ENCODE results near the gene SLC12A1. TPM values are rescaled to one million over a fixed set of nuclear protein-coding genes. Genes with fewer than 3 reads are reported as not detected.

Gene SLC12A1
- total and polyA plus RNA-seq, 2 of the 8 experiments (the other 6 are each of a cell fraction or from before 2014, with no cell fraction given): 0.63 to 1.0 TPM

GRCh38 chr15:48177766-48178647 is 28.1 kb upstream of the SLC12A1 start, which contains the start of gene MYEF2:
Gene MYEF2, minus strand, starts transcription at chr15:48178295. Its CDS starts 58 bp downstream, at chr15:48178237.
- Histone ChIP-seq H4K8ac (ENCODE audit: extremely low read depth, insufficient read depth, low read length) (peak within 1 kb of the TSS; percentile 93; the same call in 1 of the 2 replicates), H3K4me3 (ENCODE audit: extremely low read depth in 1 of 4, insufficient read depth in 2 of 4, low read depth in 3 of 4, low read length in 4 of 4) (peak within 1 kb of the TSS; percentile 76 to 99 (median 86)), H3K79me1 (ENCODE audit: low read depth, low read length) (peaks cover 2% of the 10 kb centered on the region; the same call in 1 of the 2 replicates), H2AK5ac (ENCODE audit: low read depth, low read length) (0 out of 2 replicates have a peak within 1 kb of the TSS, but pooled peaks have one; percentile 76), H3K18ac (ENCODE audit: extremely low read depth, low read length) (no peak within 1 kb of the TSS; the same call in 1 of the 2 replicates), H3K9ac (replicated peaks in 1 of 4; ENCODE audit: extremely low read depth in 1 of 4, low read depth in 3 of 4, low read length in 3 of 4) (peak within 1 kb of the TSS; percentile 86 to 100 (median 90)), H3K23me2 (ENCODE audit: low read depth, low read length) (no peaks in the 10 kb centered on the region), H3K36me3 (ENCODE audit: control insufficient read depth in 2 of 4, insufficient read depth in 4 of 4, low read length in 3 of 4) (no peaks in the 10 kb centered on the region), H2BK5ac (ENCODE audit: low read depth, low read length) (peak within 1 kb of the TSS; percentile 67; the same call in 1 of the 2 replicates), H4K20me1 (replicated peaks in 1 of 2; ENCODE audit: control insufficient read depth in 1 of 2, insufficient read depth in 2 of 2, low read length in 2 of 2) (no peaks in the 10 kb centered on the region), H2BK20ac (ENCODE audit: low read length) (no peak within 1 kb of the TSS; the same call in 1 of the 2 replicates), H3K4ac (replicated peaks; ENCODE audit: insufficient read length, low read depth, low read length) (no peak within 1 kb of the TSS), H3K79me2 (ENCODE audit: control insufficient read depth in 1 of 2, insufficient read depth in 2 of 2, low read length in 2 of 2) (peaks cover 9 to 47% of the 10 kb centered on the region in 2 experiments; a peak in 3 of 4 replicates), H3K4me2 (ENCODE audit: insufficient read depth in 1 of 2, low read depth in 2 of 2, low read length in 2 of 2) (peak within 1 kb of the TSS; percentile 67 to 91), H3K14ac (ENCODE audit: insufficient read length) (peak within 1 kb of the TSS; percentile 42), H2BK12ac (ENCODE audit: low read depth, low read length) (no peak within 1 kb of the TSS), H3K4me1 (replicated peaks in 1 of 4; ENCODE audit: control insufficient read depth in 3 of 4, insufficient read depth in 4 of 4, low read length in 3 of 4) (peaks cover 0 to 9% (median 1%) of the 10 kb centered on the region in 4 experiments; a peak in 2 of 7 replicates), H2BK15ac (ENCODE audit: low read length) (no peak within 1 kb of the TSS), H4K91ac (replicated peaks; ENCODE audit: insufficient read length, low read length) (peak within 1 kb of the TSS; percentile 83), H3K23ac (ENCODE audit: insufficient read length) (no peak within 1 kb of the TSS), H3K56ac (replicated peaks; ENCODE audit: insufficient read length, low read depth, low read length) (peak within 1 kb of the TSS; percentile 43), H3K27me3 (replicated peaks in 1 of 4; ENCODE audit: control insufficient read depth in 3 of 4, extremely low read depth in 1 of 4, insufficient read depth in 3 of 4, low read length in 3 of 4) (no peaks in the 10 kb centered on the region), H4K5ac (ENCODE audit: insufficient read length, low read depth, low read length) (peak within 1 kb of the TSS; percentile 71), H2BK120ac (replicated peaks; ENCODE audit: low read depth, low read length) (no peak within 1 kb of the TSS), H2AFZ (ENCODE audit: low read length) (peak within 1 kb of the TSS; percentile 94), H3K27ac (ENCODE audit: low read depth, low read length) (peak within 1 kb of the TSS; percentile 86), H3K9me3 (ENCODE audit: insufficient read depth in 2 of 2, low read depth in 1 of 2, low read length in 1 of 2) (no peaks in the 10 kb centered on the region)
- ChIA-PET CTCF (ENCODE audit: partially characterized antibody) (interaction anchor here (0.6 to 0.8 kb wide), 2 partner anchors 10 to 73 kb away, joined by 3 read pairs; no protein-coding TSS in a partner anchor), POLR2A (ENCODE audit: partially characterized antibody) (interaction anchor here (0.6 to 3.1 kb wide), 14 partner anchors 9 to 238 kb away, joined by 3 to 13 read pairs (median 3); partner anchors contain the start of gene SLC24A5)
- peak; percentile 68 to 93 for DNase-seq (ENCODE audit: low read depth in 1 of 2, low spot score in 2 of 2)
- WGBS, 2 experiments (ENCODE audit: extremely low coverage in 1 of 2, insufficient coverage in 1 of 2, insufficient read length in 1 of 2, insufficient replicate concordance in 2 of 2, low coverage in 1 of 2, low lambda C conversion rate in 2 of 2, missing lambda C conversion rate in 1 of 2): 3% methylated on average over 45 of the region's 71 CpGs; no CpG with 5 or more reads in 1 of the 2 experiments
- no peak for FAIRE-seq
- TF ChIP-seq TAF7 (optimal IDR thresholded peaks at IDR 0.05; ENCODE audit: borderline replicate concordance, low read depth, low read length) (peak; percentile 82), POU5F1 (IDR thresholded peaks at IDR 0.05; ENCODE audit: low read depth, low read length) (no peak), BRCA1 (IDR thresholded peaks at IDR 0.05; ENCODE audit: low read depth, low read length) (peak; percentile 91), TAF1 (IDR thresholded peaks at IDR 0.05; ENCODE audit: low read depth, low read length) (peak; percentile 92), CTCF (IDR thresholded peaks at IDR 0.05; ENCODE audit: control extremely low read depth in 1 of 3, insufficient read depth in 1 of 3, low read depth in 1 of 3, low read length in 3 of 3) (no peak), EZH2 (IDR thresholded peaks at IDR 0.05; ENCODE audit: low read depth, low read length, severe bottlenecking) (no peak), KDM4A (IDR thresholded peaks at IDR 0.05; ENCODE audit: low read depth, low read length, severe bottlenecking) (peak; percentile 84), GTF2F1 (IDR thresholded peaks at IDR 0.05; ENCODE audit: borderline replicate concordance, low read depth, low read length) (peak; percentile 70; the same call in 1 of the 2 replicates)

All from H1 (cell line).